Progenitor cell of endocrine pancreas (in vitro differentiated cells): ENCODE results near the gene MYL3. TPM values are rescaled to one million over a fixed set of nuclear protein-coding genes. Genes with fewer than 3 reads are reported as not detected.

Experiments used
- DNase-seq: peaks from one replicate; pipeline ENCODE4 v3.0.0; 2021; ENCODE audit warnings: low spot score; ENCODE audit not compliant: unreplicated experiment
- H3K27ac Mint-ChIP-seq: 2 replicates; pipeline ENCODE4 v1.8.0; 2021; ENCODE audit warnings: mild to moderate bottlenecking, moderate library complexity, mixed read lengths
- H3K27me3 Mint-ChIP-seq: 2 replicates; pipeline ENCODE4 v1.8.0; 2021; ENCODE audit warnings: mixed read lengths
- H3K36me3 Mint-ChIP-seq: 2 replicates; pipeline ENCODE4 v1.8.0; 2022; ENCODE audit warnings: mixed read lengths; ENCODE audit not compliant: insufficient read depth
- H3K4me1 Mint-ChIP-seq: 2 replicates; pipeline ENCODE4 v1.8.0; 2021; ENCODE audit warnings: low read depth, mixed read lengths
- H3K4me3 Mint-ChIP-seq: 2 replicates; pipeline ENCODE4 v1.8.0; 2021; ENCODE audit warnings: low read depth, mild to moderate bottlenecking, moderate library complexity, mixed read lengths
- H3K9me3 Mint-ChIP-seq: 2 replicates; pipeline ENCODE4 v1.8.0; 2021; ENCODE audit warnings: low read depth, mixed read lengths
- total RNA-seq: library from RNA; stranded (reverse); gene quantifications from 2 replicates; pipeline ENCODE4 v1.2.1, GENCODE V29; 2021
- TF ChIP-seq, protein P1 (sequence below): fragments of 200-600 bp; sonication (generic); IDR thresholded peaks from one replicate; pipeline ENCODE4 v1.5.0; 2021; ENCODE audit warnings: antibody characterized with exemption, mild to moderate bottlenecking; ENCODE audit not compliant: unreplicated experiment

The MYL3 gene
- total RNA-seq, 1 donor from 2014 or later, result not detected

DNA sequence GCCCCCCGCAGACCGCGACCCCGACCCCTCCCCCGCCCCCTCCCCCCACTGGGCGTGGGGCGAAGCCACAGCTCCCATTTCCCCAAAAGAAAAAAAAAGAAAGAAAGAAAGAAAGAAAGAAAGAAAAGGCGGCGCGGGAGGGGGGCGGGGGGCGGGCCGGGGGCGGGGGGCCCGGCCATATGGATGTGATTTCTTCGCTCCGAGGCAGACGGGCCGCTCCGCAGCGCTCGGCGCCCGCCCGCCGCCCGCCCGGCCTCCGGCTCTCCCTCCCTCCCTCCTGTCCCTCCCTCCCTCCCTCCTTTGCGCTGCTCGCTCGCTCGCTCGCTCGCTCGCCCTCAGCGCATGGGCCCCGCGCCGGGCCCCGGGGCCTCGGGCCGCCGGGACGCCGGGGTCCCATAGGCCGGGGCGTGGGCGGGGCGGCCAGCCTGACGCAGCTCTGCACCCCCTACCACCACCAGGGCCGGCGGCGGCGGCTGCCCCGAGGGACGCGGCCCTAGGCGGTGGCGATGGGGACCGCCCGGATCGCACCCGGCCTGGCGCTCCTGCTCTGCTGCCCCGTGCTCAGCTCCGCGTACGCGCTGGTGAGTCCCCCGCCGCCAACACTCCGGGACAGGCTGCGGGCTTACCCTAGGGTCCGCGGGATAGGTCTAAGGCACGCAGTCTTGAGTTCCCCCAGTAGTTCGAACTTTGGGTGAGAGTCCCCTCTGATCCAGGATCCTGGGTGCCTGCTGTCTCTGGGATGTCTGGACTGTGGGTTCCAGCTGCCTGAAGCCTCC is 20.0 kb upstream of the MYL3 start:
- DNase-seq, result peak; percentile 22
- H3K9me3 Mint-ChIP-seq, result no peaks in the 10 kb centered on the region
- H3K4me1 Mint-ChIP-seq, result peaks cover 3% of the 10 kb centered on the region
- H3K27ac Mint-ChIP-seq, result no peak overlapping the region
- peak overlapping the region; percentile 70 for H3K4me3 Mint-ChIP-seq
- H3K36me3 Mint-ChIP-seq, result no peaks in the 10 kb centered on the region
- TF ChIP-seq, protein P1, sequence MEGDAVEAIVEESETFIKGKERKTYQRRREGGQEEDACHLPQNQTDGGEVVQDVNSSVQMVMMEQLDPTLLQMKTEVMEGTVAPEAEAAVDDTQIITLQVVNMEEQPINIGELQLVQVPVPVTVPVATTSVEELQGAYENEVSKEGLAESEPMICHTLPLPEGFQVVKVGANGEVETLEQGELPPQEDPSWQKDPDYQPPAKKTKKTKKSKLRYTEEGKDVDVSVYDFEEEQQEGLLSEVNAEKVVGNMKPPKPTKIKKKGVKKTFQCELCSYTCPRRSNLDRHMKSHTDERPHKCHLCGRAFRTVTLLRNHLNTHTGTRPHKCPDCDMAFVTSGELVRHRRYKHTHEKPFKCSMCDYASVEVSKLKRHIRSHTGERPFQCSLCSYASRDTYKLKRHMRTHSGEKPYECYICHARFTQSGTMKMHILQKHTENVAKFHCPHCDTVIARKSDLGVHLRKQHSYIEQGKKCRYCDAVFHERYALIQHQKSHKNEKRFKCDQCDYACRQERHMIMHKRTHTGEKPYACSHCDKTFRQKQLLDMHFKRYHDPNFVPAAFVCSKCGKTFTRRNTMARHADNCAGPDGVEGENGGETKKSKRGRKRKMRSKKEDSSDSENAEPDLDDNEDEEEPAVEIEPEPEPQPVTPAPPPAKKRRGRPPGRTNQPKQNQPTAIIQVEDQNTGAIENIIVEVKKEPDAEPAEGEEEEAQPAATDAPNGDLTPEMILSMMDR, result no peak
- peaks cover 80% of the 10 kb centered on the region for H3K27me3 Mint-ChIP-seq

DNA sequence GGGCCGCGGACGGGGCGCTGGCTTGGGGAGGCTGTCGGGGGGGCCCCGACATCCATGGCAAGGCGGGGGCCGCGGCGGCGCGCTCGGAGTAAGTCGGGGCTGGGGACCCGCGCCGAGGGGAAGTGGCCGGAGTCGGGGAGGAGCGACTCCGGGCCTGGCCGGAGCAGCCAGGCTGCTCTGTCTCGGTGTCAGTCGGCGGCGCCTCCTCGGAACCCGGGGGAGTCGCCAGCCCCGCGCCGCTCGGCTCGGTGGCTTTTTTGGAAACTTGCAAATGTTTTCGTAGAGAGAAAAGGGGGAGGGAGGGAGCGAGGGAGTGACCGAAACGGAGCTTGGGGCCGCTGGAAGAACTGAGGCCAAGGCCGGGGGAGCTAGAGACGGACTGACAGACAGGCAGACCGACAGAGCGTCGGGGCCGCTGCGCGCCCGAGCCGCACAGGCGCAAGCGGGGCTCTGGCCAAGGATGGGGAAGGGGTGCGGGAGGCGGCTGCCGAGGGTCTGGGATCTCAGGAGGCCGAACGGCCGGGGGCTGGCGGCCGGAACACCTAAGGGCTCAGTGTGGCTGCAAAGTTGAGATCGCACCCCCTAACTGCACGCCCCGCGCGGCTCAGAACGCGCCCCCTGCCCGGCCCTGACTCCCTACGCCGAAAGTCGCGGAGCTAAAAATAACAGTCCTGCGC is 19.3 kb upstream of the MYL3 start:
- TF ChIP-seq, protein P1, result no peak
- no peaks in the 10 kb centered on the region for H3K4me1 Mint-ChIP-seq
- no peak overlapping the region for H3K27ac Mint-ChIP-seq
- peaks cover 73% of the 10 kb centered on the region for H3K27me3 Mint-ChIP-seq
- peak; percentile 19 for DNase-seq
- no peaks in the 10 kb centered on the region for H3K9me3 Mint-ChIP-seq
- H3K36me3 Mint-ChIP-seq, result no peaks in the 10 kb centered on the region
- peak overlapping the region; percentile 70 for H3K4me3 Mint-ChIP-seq

DNA sequence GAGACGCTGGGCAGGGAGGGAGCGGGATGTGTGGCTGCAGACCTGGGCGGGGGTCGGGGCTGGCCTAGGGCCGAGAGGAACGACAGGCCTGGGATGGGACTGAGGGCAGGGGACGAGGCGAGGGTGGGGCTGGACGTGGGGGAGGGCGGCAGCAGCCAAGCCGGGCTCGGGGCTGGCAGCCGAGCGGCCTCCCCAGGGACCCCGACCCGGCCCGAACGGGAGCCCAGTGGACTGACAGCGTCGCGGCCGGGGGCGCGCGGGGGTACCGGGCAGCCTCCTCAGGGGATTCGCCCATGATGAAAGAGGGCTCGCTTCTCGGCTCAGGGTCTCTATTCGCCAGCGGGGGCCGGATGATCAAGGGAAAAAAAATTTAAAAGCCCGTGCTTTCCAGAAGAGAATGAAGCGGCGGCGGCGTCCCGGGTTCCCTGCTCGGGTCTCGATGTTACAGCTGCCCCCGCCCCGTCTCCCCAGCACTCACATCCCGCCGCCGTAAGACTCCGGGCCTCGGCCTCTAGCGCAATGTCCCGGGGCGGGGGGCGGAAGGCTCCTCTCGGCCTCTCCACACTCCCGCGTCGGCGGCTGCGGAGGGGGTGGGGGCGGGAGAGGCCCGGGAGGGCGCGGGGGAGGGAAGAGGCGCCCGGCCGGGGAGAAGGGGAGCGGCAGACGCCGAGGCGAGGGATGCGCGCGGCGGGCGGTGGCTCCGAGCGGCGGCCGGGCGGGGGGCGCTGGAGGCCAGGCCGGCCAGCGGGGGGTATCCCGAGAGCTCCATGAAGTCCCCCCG is 18.5 kb upstream of the MYL3 start:
- Mint-ChIP-seq H3K27me3 (peaks cover 70% of the 10 kb centered on the region), H3K4me1 (no peaks in the 10 kb centered on the region), H3K9me3 (no peaks in the 10 kb centered on the region), H3K27ac (no peak overlapping the region), H3K36me3 (no peaks in the 10 kb centered on the region), H3K4me3 (peak overlapping the region; percentile 35)
- no peak for DNase-seq
- TF ChIP-seq, protein P1, result no peak

DNA sequence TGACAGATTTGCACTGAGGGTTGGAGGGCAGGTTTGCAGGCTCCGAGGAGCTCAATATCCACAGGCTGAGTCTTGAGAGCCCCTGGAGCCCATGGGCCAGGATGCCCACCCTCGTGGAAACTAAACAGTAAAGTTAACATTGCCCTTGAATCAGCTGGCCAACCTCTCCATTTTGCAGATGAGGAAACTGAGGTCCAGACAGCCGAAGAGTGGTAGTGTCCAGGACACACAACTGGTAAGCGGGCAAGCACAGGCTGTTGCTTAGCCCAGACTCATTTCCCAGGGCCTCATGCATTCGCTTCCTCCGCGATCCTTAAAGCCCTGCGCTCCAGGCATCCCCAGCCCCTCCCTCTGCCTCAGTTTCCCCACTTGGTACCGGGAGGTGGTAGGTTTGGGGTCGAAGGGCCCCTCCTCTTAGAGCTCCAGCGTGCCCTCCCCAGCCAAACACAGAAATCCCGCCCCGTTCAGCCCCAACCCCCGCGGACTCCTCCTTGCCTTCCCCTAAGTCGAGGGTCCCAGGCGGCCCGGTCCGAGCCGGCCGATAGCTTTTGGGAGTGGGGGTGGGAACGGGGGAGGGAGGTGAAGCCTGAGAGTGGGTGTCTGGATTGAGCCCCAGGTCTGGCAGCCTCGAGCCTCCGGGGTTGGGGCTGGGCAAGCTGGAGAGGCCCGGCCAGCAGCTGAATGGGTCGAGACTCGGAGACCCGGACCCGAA is 17.8 kb upstream of the MYL3 start:
- peak overlapping the region; percentile 0 for H3K4me3 Mint-ChIP-seq
- no peak for DNase-seq
- no peak overlapping the region for H3K27ac Mint-ChIP-seq
- H3K4me1 Mint-ChIP-seq, result no peaks in the 10 kb centered on the region
- no peaks in the 10 kb centered on the region for H3K9me3 Mint-ChIP-seq
- H3K27me3 Mint-ChIP-seq, result peaks cover 63% of the 10 kb centered on the region
- TF ChIP-seq, protein P1, result no peak
- no peaks in the 10 kb centered on the region for H3K36me3 Mint-ChIP-seq
